ENCODE measurements around the gene SRCIN1. TPM values are rescaled to one million over a fixed set of nuclear protein-coding genes. Genes with fewer than 3 reads are reported as not detected.
"Not testable (repeated sequence)": the region's sequence is repeated elsewhere in the genome, so short reads cannot be mapped to it uniquely, and the experiment has no call there.

Gene SRCIN1
- total RNA-seq = 22.6 TPM

GRCh38 chr17:38605841-38606645, at the start of gene SRCIN1:
Gene SRCIN1 (minus strand): TSS chr17:38605952. CDS start chr17:38605705, 247 bp downstream.
- no peak for DNase-seq (ENCODE audit: low spot score)

- no peak for DNase-seq (ENCODE audit: low spot score)
Observed at GRCh38 chr17:38654411-38655398, 49.0 kb upstream of the SRCIN1 start.

GRCh38 chr17:38653679-38654078, 47.9 kb upstream of the SRCIN1 start:
- DNase-seq (ENCODE audit: low spot score) = no peak

GRCh38 chr17:38653230-38653629, 47.5 kb upstream of the SRCIN1 start:
- no peak for DNase-seq (ENCODE audit: low spot score)

- not testable (repeated sequence) for DNase-seq (ENCODE audit: low spot score)
Observed at GRCh38 chr17:38650653-38651173, 45.0 kb upstream of the SRCIN1 start.

GRCh38 chr17:38637951-38638350, 32.2 kb upstream of the SRCIN1 start:
- no peak for DNase-seq (ENCODE audit: low spot score)

- DNase-seq (ENCODE audit: low spot score) = no peak
Observed at GRCh38 chr17:38636054-38636453, 30.3 kb upstream of the SRCIN1 start.

GRCh38 chr17:38632334-38632733, 26.6 kb upstream of the SRCIN1 start:
- no peak for DNase-seq (ENCODE audit: low spot score)

- DNase-seq (ENCODE audit: low spot score) = no peak
Observed at GRCh38 chr17:38628441-38628840, 22.7 kb upstream of the SRCIN1 start.

- no peak for DNase-seq (ENCODE audit: low spot score)
Observed at GRCh38 chr17:38627957-38628356, 22.2 kb upstream of the SRCIN1 start.

- DNase-seq (ENCODE audit: low spot score) = not testable (repeated sequence)
Observed at GRCh38 chr17:38626606-38627226, 21.0 kb upstream of the SRCIN1 start.

- DNase-seq (ENCODE audit: low spot score) = no peak
Observed at GRCh38 chr17:38625482-38625881, 19.7 kb upstream of the SRCIN1 start.

GRCh38 chr17:38624782-38625355, 19.1 kb upstream of the SRCIN1 start:
- not testable (repeated sequence) for DNase-seq (ENCODE audit: low spot score)

GRCh38 chr17:38621538-38621937, 15.8 kb upstream of the SRCIN1 start:
- DNase-seq (ENCODE audit: low spot score) = no peak

GRCh38 chr17:38620551-38621277, 15.0 kb upstream of the SRCIN1 start:
- DNase-seq (ENCODE audit: low spot score) = no peak

GRCh38 chr17:38619937-38620550, 14.3 kb upstream of the SRCIN1 start:
- no peak for DNase-seq (ENCODE audit: low spot score)

- no peak for DNase-seq (ENCODE audit: low spot score)
Observed at GRCh38 chr17:38619451-38619795, 13.7 kb upstream of the SRCIN1 start.

GRCh38 chr17:38617967-38618760, 12.4 kb upstream of the SRCIN1 start:
- no peak for DNase-seq (ENCODE audit: low spot score)

- DNase-seq (ENCODE audit: low spot score) = no peak
Observed at GRCh38 chr17:38617074-38617860, 11.5 kb upstream of the SRCIN1 start.
